ENCODE measurements around the gene RNF44. TPM values are rescaled to one million over a fixed set of nuclear protein-coding genes. Genes with fewer than 3 reads are reported as not detected.
A peak's percentile ranks its signal among the peaks of the same experiment; 100 is the strongest.

Gene RNF44
- total and polyA plus RNA-seq, 2 of the 13 experiments (the other 11 are each of a cell fraction or from before 2014, with no cell fraction given), result 9.2 to 16.8 TPM

DNA sequence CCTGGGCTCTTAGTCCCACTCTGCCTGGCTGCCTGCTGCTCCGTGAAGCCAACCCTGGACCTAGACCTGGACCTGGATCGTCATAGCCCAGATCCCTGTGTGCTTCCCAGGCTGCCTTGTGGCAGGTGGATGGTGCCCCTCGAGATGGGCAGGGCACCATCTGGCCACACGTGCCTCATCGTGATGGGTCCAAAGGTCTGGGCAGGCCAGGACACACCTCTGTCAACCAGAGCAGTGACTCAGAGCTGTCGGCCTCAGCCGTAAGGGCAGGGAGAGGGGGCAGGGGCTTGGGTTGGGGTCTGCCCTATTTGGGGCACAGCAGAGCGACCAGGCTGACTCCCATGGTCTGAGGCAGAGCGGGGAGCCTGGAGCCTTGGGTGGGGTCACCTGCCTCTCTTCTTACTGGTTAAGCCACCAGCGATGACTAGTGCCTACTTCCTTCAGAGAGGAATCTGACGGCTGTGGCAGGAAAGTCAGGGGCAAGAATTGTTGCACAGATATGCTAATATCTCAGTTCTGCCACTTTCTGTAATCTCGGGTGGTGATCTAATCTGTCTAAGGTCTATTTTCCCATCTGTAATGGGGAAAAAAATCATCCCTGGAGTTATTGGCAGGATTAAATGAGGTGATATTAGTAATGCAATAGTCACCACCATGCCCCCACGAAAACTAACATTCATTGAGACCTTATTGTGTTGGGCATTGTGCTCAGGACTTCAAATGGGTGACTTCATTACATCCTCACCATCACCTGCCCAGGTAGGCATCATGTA lies 8.7 kb upstream of the RNF44 start (continued):
- TF ChIP-seq, protein P1, sequence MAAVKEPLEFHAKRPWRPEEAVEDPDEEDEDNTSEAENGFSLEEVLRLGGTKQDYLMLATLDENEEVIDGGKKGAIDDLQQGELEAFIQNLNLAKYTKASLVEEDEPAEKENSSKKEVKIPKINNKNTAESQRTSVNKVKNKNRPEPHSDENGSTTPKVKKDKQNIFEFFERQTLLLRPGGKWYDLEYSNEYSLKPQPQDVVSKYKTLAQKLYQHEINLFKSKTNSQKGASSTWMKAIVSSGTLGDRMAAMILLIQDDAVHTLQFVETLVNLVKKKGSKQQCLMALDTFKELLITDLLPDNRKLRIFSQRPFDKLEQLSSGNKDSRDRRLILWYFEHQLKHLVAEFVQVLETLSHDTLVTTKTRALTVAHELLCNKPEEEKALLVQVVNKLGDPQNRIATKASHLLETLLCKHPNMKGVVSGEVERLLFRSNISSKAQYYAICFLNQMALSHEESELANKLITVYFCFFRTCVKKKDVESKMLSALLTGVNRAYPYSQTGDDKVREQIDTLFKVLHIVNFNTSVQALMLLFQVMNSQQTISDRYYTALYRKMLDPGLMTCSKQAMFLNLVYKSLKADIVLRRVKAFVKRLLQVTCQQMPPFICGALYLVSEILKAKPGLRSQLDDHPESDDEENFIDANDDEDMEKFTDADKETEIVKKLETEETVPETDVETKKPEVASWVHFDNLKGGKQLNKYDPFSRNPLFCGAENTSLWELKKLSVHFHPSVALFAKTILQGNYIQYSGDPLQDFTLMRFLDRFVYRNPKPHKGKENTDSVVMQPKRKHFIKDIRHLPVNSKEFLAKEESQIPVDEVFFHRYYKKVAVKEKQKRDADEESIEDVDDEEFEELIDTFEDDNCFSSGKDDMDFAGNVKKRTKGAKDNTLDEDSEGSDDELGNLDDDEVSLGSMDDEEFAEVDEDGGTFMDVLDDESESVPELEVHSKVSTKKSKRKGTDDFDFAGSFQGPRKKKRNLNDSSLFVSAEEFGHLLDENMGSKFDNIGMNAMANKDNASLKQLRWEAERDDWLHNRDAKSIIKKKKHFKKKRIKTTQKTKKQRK (IDR thresholded peaks at IDR 0.05; ENCODE audit: low read length), result no peak
- peak; percentile 79; the same call in 1 of the 2 replicates for TF ChIP-seq DNMT3B (CRISPR knock-in tag; conservative IDR thresholded peaks at IDR 0.05)
- peak; percentile 71; the same call in 1 of the 2 replicates for TF ChIP-seq ZBTB7A (CRISPR knock-in tag; IDR thresholded peaks at IDR 0.05)
- TF ChIP-seq HDAC2 (CRISPR knock-in tag; IDR thresholded peaks at IDR 0.05), result peak; percentile 55; the same call in 1 of the 2 replicates
- 0 out of 2 replicates have a peak, but pooled peaks have one; percentile 56 for TF ChIP-seq ZNF350 (CRISPR knock-in tag; IDR thresholded peaks at IDR 0.05; ENCODE audit: borderline replicate concordance, low read depth)
- TF ChIP-seq, protein P2, sequence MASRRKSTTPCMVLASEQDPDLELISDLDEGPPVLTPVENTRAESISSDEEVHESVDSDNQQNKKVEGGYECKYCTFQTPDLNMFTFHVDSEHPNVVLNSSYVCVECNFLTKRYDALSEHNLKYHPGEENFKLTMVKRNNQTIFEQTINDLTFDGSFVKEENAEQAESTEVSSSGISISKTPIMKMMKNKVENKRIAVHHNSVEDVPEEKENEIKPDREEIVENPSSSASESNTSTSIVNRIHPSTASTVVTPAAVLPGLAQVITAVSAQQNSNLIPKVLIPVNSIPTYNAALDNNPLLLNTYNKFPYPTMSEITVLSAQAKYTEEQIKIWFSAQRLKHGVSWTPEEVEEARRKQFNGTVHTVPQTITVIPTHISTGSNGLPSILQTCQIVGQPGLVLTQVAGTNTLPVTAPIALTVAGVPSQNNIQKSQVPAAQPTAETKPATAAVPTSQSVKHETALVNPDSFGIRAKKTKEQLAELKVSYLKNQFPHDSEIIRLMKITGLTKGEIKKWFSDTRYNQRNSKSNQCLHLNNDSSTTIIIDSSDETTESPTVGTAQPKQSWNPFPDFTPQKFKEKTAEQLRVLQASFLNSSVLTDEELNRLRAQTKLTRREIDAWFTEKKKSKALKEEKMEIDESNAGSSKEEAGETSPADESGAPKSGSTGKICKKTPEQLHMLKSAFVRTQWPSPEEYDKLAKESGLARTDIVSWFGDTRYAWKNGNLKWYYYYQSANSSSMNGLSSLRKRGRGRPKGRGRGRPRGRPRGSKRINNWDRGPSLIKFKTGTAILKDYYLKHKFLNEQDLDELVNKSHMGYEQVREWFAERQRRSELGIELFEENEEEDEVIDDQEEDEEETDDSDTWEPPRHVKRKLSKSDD (CRISPR knock-in tag; IDR thresholded peaks at IDR 0.05; ENCODE audit: low read depth), result no peak
- TF ChIP-seq ZFP82 (CRISPR knock-in tag; IDR thresholded peaks at IDR 0.05; ENCODE audit: borderline replicate concordance), result no peak
- no peak for TF ChIP-seq FOXA1 (IDR thresholded peaks at IDR 0.05)
- peak; percentile 47 for TF ChIP-seq FOXA1 (CRISPR knock-in tag; IDR thresholded peaks at IDR 0.05)
- 0 out of 2 replicates have a peak, but pooled peaks have one; percentile 50 for TF ChIP-seq DMAP1 (CRISPR knock-in tag; IDR thresholded peaks at IDR 0.05)
- TF ChIP-seq ZNF451 (CRISPR knock-in tag; IDR thresholded peaks at IDR 0.05), result peak; percentile 48; the same call in 1 of the 2 replicates
- TF ChIP-seq, protein P3, sequence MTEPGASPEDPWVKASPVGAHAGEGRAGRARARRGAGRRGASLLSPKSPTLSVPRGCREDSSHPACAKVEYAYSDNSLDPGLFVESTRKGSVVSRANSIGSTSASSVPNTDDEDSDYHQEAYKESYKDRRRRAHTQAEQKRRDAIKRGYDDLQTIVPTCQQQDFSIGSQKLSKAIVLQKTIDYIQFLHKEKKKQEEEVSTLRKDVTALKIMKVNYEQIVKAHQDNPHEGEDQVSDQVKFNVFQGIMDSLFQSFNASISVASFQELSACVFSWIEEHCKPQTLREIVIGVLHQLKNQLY (CRISPR knock-in tag; IDR thresholded peaks at IDR 0.05), result peak; percentile 61; the same call in 1 of the 2 replicates
- peak; percentile 89; the same call in 1 of the 2 replicates for TF ChIP-seq MTA1 (CRISPR knock-in tag; IDR thresholded peaks at IDR 0.05; ENCODE audit: borderline replicate concordance)
- TF ChIP-seq ZNF629 (CRISPR knock-in tag; conservative IDR thresholded peaks at IDR 0.05), result 0 out of 2 replicates have a peak, but pooled peaks have one; percentile 30
- TF ChIP-seq HNF4G (IDR thresholded peaks at IDR 0.05; ENCODE audit: borderline replicate concordance, low read depth, low read length), result peak; percentile 84
- TF ChIP-seq HNF4G (CRISPR knock-in tag; IDR thresholded peaks at IDR 0.05; ENCODE audit: borderline replicate concordance, low read depth), result peak; percentile 88; the same call in 1 of the 2 replicates
- TF ChIP-seq, protein P4, sequence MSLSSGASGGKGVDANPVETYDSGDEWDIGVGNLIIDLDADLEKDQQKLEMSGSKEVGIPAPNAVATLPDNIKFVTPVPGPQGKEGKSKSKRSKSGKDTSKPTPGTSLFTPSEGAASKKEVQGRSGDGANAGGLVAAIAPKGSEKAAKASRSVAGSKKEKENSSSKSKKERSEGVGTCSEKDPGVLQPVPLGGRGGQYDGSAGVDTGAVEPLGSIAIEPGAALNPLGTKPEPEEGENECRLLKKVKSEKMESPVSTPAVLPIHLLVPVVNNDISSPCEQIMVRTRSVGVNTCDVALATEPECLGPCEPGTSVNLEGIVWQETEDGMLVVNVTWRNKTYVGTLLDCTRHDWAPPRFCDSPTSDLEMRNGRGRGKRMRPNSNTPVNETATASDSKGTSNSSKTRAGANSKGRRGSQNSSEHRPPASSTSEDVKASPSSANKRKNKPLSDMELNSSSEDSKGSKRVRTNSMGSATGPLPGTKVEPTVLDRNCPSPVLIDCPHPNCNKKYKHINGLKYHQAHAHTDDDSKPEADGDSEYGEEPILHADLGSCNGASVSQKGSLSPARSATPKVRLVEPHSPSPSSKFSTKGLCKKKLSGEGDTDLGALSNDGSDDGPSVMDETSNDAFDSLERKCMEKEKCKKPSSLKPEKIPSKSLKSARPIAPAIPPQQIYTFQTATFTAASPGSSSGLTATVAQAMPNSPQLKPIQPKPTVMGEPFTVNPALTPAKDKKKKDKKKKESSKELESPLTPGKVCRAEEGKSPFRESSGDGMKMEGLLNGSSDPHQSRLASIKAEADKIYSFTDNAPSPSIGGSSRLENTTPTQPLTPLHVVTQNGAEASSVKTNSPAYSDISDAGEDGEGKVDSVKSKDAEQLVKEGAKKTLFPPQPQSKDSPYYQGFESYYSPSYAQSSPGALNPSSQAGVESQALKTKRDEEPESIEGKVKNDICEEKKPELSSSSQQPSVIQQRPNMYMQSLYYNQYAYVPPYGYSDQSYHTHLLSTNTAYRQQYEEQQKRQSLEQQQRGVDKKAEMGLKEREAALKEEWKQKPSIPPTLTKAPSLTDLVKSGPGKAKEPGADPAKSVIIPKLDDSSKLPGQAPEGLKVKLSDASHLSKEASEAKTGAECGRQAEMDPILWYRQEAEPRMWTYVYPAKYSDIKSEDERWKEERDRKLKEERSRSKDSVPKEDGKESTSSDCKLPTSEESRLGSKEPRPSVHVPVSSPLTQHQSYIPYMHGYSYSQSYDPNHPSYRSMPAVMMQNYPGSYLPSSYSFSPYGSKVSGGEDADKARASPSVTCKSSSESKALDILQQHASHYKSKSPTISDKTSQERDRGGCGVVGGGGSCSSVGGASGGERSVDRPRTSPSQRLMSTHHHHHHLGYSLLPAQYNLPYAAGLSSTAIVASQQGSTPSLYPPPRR (CRISPR knock-in tag; IDR thresholded peaks at IDR 0.05; ENCODE audit: borderline replicate concordance), result peak; percentile 38; the same call in 1 of the 2 replicates

Data from HepG2 (cell line).